ENCODE data around the gene ZNF83. TPM values are rescaled to one million over a fixed set of nuclear protein-coding genes. Genes with fewer than 3 reads are reported as not detected.

Gene ZNF83
- total RNA-seq, 4 donors from 2014 or later = 10.3 to 45.8 (median 15.8) TPM

- Histone ChIP-seq H3K27ac (no peak overlapping the region), H3K36me3 (peaks cover 0 to 74% (median 0%) of the 10 kb centered on the region in 3 donors), H3K27me3 (no peaks in the 10 kb centered on the region), H3K4me1 (no peaks in the 10 kb centered on the region), H3K4me3 (no peak overlapping the region), H3K9me3 (peaks cover 0 to 24% (median 0%) of the 10 kb centered on the region in 3 donors)
- DNase-seq = no peak
- TF ChIP-seq POLR2A (IDR thresholded peaks at IDR 0.05) (no peak), CTCF (IDR thresholded peaks at IDR 0.05) (no peak)
- intact Hi-C loops (cut with DNase I) = no loop called here
- WGBS, 2 donors = 89% methylated on average over 4 of the region's 5 CpGs
These were observed 11.2 kb downstream of the ZNF83 start for GRCh38 chr19:52626915-52627314.

- intact Hi-C loops (cut with DNase I) = no loop called here
- DNase-seq = no peak
- Histone ChIP-seq H3K27me3 (no peaks in the 10 kb centered on the region), H3K9me3 (peaks cover 0 to 36% (median 0%) of the 10 kb centered on the region in 3 donors), H3K4me3 (no peak overlapping the region), H3K4me1 (no peaks in the 10 kb centered on the region), H3K27ac (no peak overlapping the region), H3K36me3 (peaks cover 0 to 89% (median under 1%) of the 10 kb centered on the region in 3 donors)
- 59 to 67% methylated on average over 2 of the region's 2 CpGs for WGBS, 2 donors
- TF ChIP-seq POLR2A (IDR thresholded peaks at IDR 0.05) (no peak), CTCF (IDR thresholded peaks at IDR 0.05) (no peak)
These were observed 15.9 kb downstream of the ZNF83 start for GRCh38 chr19:52622261-52622660.

- WGBS, 2 donors = 83 to 87% methylated on average over 3 of the region's 3 CpGs
- Histone ChIP-seq H3K4me3 (no peak overlapping the region), H3K27ac (no peak overlapping the region), H3K4me1 (no peaks in the 10 kb centered on the region), H3K27me3 (no peaks in the 10 kb centered on the region), H3K36me3 (peaks cover 0 to 89% (median 10%) of the 10 kb centered on the region in 3 donors), H3K9me3 (peaks cover 0 to 44% (median 0%) of the 10 kb centered on the region in 3 donors)
- DNase-seq = no peak
- intact Hi-C loops (cut with DNase I) = no loop called here
- no peak for TF ChIP-seq CTCF (IDR thresholded peaks at IDR 0.05)
- no peak for TF ChIP-seq POLR2A (IDR thresholded peaks at IDR 0.05)
These were observed 16.8 kb downstream of the ZNF83 start for GRCh38 chr19:52621376-52621775.

- Histone ChIP-seq H3K27me3 (no peaks in the 10 kb centered on the region), H3K9me3 (peaks cover 0 to 97% (median 27%) of the 10 kb centered on the region in 3 donors), H3K27ac (no peak overlapping the region), H3K4me3 (no peak overlapping the region), H3K36me3 (peaks cover 0 to 81% (median 14%) of the 10 kb centered on the region in 3 donors), H3K4me1 (no peaks in the 10 kb centered on the region)
- no peak for TF ChIP-seq CTCF (IDR thresholded peaks at IDR 0.05)
- TF ChIP-seq POLR2A (IDR thresholded peaks at IDR 0.05) = no peak
- DNase-seq = no peak
- whole genome bisulfite sequencing, 2 donors = 95 to 96% methylated on average over 5 of the region's 5 CpGs
- intact Hi-C loops (cut with DNase I) = no loop called here
These were observed 24.8 kb downstream of the ZNF83 start for GRCh38 chr19:52613299-52613906.

GRCh38 chr19:52603558-52604207 lies 34.5 kb downstream of the ZNF83 start:
- TF ChIP-seq POLR2A (IDR thresholded peaks at IDR 0.05) = no peak
- no peak for TF ChIP-seq CTCF (IDR thresholded peaks at IDR 0.05)
- intact Hi-C loops (cut with DNase I) = no loop called here
- Histone ChIP-seq H3K27me3 (no peaks in the 10 kb centered on the region), H3K27ac (peak overlapping the region in 2 of 4 donors; percentile 63 to 68), H3K4me1 (peaks cover 6 to 29% (median 12%) of the 10 kb centered on the region in 3 donors), H3K4me3 (no peak overlapping the region), H3K9me3 (peaks cover 0 to 38% (median 0%) of the 10 kb centered on the region in 3 donors), H3K36me3 (no peaks in the 10 kb centered on the region)
- 87 to 91% methylated on average over 14 of the region's 14 CpGs for WGBS, 2 donors
- no peak for DNase-seq

Measured in esophagus squamous epithelium (tissue), 5 donors.